SJCRH30 (cell line): ENCODE results near the gene RGPD8. TPM values are rescaled to one million over a fixed set of nuclear protein-coding genes. Genes with fewer than 3 reads are reported as not detected.
"Not testable (repeated sequence)": the region's sequence is repeated elsewhere in the genome, so short reads cannot be mapped to it uniquely, and the experiment has no call there.

ENCODE experiments used
- DNase-seq, 2 experiments: peaks; one replicate each; pipeline ENCODE4 v3.0.0-alpha.2; 2015 to 2020
- H3K27ac ChIP-seq: fragments of 250-450 bp; sonication (Bioruptor Pico); 2 replicates; pipeline ENCODE4 v1.5.1; 2020; ENCODE audit warnings: mild to moderate bottlenecking, moderate library complexity
- H3K27me3 ChIP-seq: fragments of 250-450 bp; sonication (Bioruptor Pico); 2 replicates; pipeline ENCODE4 v1.5.1; 2020; ENCODE audit warnings: mild to moderate bottlenecking, moderate library complexity
- H3K36me3 ChIP-seq: fragments of 250-450 bp; sonication (Bioruptor Pico); 2 replicates; pipeline ENCODE4 v1.5.1; 2020; ENCODE audit warnings: mild to moderate bottlenecking, moderate library complexity
- H3K4me1 ChIP-seq: fragments of 250-450 bp; sonication (Bioruptor Pico); 2 replicates; pipeline ENCODE4 v1.5.1; 2020; ENCODE audit warnings: mild to moderate bottlenecking, moderate library complexity
- H3K4me3 ChIP-seq: fragments of 250-450 bp; sonication (Bioruptor Pico); 2 replicates; pipeline ENCODE4 v1.5.1; 2020; ENCODE audit warnings: mild to moderate bottlenecking, moderate library complexity
- H3K9me3 ChIP-seq: fragments of 250-450 bp; sonication (Bioruptor Pico); replicated peaks from 2 replicates; pipeline ENCODE4 v1.5.1; 2020; ENCODE audit warnings: mild to moderate bottlenecking, moderate library complexity
- total RNA-seq: library from RNA; depleted of rRNA; stranded (reverse); fragments of >200 nt; shearing (Covaris generic); gene quantifications from 2 replicates; pipeline ENCODE4 v1.2.3, GENCODE V29; 2014; rRNA removed

The RGPD8 gene
- total RNA-seq = 2.9 and 5.5 TPM in 2 replicates

- peak; percentile 30 to 38 for DNase-seq
- H3K27ac ChIP-seq, H3K9me3 ChIP-seq, H3K27me3 ChIP-seq, H3K4me3 ChIP-seq, H3K36me3 ChIP-seq, H3K4me1 ChIP-seq: not testable (repeated sequence)
Observed at GRCh38 chr2:112433480-112433879, at the start of gene RGPD8. TSS of gene RGPD8 (minus strand) at chr2:112433645. CDS start at chr2:112433453, 192 bp downstream.

- peak; percentile 52 to 63 for DNase-seq
- Histone ChIP-seq H3K9me3 (no peaks in the 10 kb centered on the region), H3K4me1 (peaks cover 9% of the 10 kb centered on the region; the same call in 1 of the 2 replicates), H3K27me3 (no peaks in the 10 kb centered on the region), H3K27ac (peak overlapping the region; percentile 59), H3K36me3 (peaks cover 20% of the 10 kb centered on the region), H3K4me3 (peak overlapping the region; percentile 96)
Observed at GRCh38 chr2:112483042-112483473, 49.6 kb upstream of the RGPD8 start.

DNA sequence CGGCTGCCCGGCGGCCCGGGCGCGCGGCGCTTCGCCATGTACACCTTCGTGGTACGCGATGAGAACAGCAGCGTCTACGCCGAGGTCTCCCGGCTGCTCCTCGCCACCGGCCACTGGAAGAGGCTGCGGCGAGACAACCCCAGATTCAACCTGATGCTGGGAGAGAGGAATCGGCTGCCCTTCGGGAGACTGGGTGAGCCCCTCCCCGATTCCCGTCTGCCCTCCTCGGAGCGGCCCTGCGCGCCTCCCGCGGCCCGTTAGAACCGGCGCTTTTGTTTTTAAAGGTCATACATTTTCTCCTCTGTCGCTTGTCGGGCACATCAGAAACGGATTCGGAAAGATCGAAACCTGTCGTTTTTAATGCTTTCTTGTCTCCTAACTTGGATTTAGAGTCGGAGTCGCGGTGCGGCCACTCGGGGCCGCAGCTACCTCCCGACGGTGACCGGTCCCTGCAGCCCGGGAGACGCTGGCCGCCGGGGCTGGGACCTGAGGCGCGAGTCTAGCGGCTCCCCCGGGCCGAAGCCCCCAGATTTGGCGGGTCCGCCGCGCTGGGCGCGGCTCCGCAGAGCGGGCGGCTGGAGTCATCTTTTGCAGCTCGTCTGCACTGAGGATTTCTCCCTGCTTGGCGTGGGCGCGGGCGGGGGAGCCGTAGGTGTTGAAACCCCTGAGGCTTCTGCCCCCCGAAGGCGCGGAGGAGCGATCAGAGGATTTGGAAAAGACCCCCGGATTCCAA lies 49.0 kb upstream of the RGPD8 start:
- peak; percentile 47 to 63 for DNase-seq
- Histone ChIP-seq H3K27me3 (no peaks in the 10 kb centered on the region), H3K4me1 (0 out of 2 replicates have a peak, but pooled peaks cover 4% of the 10 kb centered on the region), H3K36me3 (peaks cover 18% of the 10 kb centered on the region), H3K27ac (peak overlapping the region; percentile 59), H3K9me3 (no peaks in the 10 kb centered on the region), H3K4me3 (peak overlapping the region; percentile 96)

DNA sequence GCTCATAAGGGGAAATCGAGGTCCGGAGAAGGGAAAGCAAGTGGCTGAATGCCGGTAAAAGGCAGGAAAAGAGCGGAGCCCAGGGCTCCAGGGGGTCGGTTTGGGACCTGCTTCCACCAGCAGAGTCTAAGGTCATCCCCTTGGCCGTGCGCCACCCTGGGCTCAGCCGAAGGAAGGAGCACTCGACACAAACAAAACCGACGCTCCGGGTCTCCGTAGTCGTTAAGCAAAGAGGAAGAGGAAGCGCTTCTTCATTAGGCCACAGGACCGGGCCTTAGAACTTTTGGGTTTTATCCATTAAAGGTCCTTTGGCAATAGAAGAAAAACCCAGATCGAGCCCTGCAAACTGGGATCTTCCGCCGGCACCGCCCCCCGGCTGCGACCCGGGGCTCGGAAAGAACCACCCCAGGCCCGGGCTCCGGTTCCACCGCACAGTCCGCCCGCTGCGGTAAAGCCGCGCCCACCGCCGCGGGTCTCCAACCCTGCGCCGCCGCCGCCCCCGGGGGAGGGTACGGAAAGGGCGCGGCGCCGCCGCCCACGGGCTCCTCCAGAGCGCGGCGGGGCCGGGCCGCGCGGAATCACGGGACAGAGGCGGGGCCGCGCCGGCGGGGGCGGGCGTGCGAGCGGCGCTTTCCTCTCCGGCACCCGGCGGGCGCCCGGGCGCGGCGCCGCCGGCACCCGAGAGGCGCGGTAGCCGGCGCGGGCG lies 48.2 kb upstream of the RGPD8 start, which contains the start of gene TTL:
TTL (plus strand) TSS at position 629 of the 706 bp plus-strand sequence. CDS start 189 bp downstream, outside the sequence.
- Histone ChIP-seq H3K36me3 (peaks cover 12% of the 10 kb centered on the region), H3K27ac (peak within 1 kb of the TSS; percentile 59), H3K9me3 (no peaks in the 10 kb centered on the region), H3K4me1 (0 out of 2 replicates have a peak, but pooled peaks cover 4% of the 10 kb centered on the region), H3K4me3 (peak within 1 kb of the TSS; percentile 96), H3K27me3 (no peaks in the 10 kb centered on the region)
- peak; percentile 55 to 70 for DNase-seq

- 0 out of 2 replicates have a peak, but pooled peaks cover 4% of the 10 kb centered on the region for H3K4me1 ChIP-seq
- H3K36me3 ChIP-seq = peaks cover 7% of the 10 kb centered on the region
- no peak overlapping the region; the same call in 1 of the 2 replicates for H3K27ac ChIP-seq
- H3K9me3 ChIP-seq = no peaks in the 10 kb centered on the region
- peak overlapping the region; percentile 96 for H3K4me3 ChIP-seq
- DNase-seq = peak; percentile 82 to 86
- no peaks in the 10 kb centered on the region for H3K27me3 ChIP-seq
Observed at GRCh38 chr2:112481050-112481527, 47.6 kb upstream of the RGPD8 start.

GRCh38 chr2:112480530-112481049 lies 47.1 kb upstream of the RGPD8 start:
- Histone ChIP-seq H3K27ac (no peak overlapping the region), H3K27me3 (no peaks in the 10 kb centered on the region), H3K4me3 (peak overlapping the region; percentile 96), H3K36me3 (peaks cover 3% of the 10 kb centered on the region; the same call in 1 of the 2 replicates), H3K4me1 (0 out of 2 replicates have a peak, but pooled peaks cover 4% of the 10 kb centered on the region), H3K9me3 (no peaks in the 10 kb centered on the region)
- no peak for DNase-seq

DNA sequence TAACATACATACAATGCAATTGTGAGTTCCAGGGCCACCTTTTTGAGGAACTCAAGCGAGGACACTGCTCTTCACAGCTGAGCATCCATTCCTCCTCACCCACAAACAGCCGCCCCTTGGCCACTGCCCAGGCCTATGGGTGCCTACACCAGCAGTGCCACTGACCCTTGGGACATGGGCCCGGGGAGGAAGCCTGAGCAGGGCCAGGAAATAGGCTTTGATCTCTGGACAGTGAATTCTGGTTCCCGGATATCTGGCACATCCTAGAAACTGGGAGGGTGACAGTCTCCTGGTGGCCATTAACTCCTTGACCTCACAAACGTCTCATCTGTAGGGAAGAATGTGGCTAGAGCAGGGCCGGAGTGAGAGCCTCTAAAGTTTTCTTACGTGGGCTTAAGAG lies 43.0 kb upstream of the RGPD8 start:
- Histone ChIP-seq H3K4me1 (no peaks in the 10 kb centered on the region), H3K4me3 (no peak overlapping the region), H3K9me3 (no peaks in the 10 kb centered on the region), H3K27me3 (no peaks in the 10 kb centered on the region), H3K27ac (no peak overlapping the region), H3K36me3 (no peaks in the 10 kb centered on the region)
- no peak for DNase-seq

DNA sequence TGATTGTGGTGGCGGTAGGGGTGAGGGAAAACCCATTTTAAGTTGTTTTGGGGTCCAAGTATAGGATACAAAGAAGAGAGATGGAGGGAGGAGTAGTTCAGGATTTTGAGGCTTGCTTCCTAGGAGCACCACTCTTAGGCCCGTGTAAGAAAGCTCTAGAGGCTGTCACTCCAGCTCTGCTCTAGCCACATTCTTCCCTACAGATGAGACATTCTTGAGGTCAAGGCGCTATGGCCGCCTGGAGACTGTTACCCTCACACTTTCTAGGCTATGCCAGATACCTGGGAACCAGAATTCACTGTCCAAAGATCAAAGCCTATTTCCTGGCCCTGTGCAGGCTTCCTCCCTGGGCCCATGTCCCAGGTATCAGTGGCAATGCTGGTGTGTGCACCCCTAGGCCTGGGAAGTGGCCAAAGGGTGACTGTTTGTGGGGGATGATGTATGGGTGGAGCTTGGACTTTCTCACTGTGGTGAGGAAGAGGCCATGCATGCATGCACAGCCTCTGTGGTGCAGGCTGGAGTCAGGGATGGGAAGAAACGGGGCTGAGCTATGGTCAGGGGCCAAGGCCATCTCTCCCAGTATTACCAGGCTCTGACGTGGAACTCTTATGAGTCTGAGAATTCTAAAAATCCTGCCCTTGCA lies 41.5 kb upstream of the RGPD8 start:
- Histone ChIP-seq H3K4me3 (no peak overlapping the region), H3K4me1 (no peaks in the 10 kb centered on the region), H3K9me3 (no peaks in the 10 kb centered on the region), H3K27ac (no peak overlapping the region), H3K27me3 (no peaks in the 10 kb centered on the region), H3K36me3 (no peaks in the 10 kb centered on the region)
- no peak for DNase-seq

DNA sequence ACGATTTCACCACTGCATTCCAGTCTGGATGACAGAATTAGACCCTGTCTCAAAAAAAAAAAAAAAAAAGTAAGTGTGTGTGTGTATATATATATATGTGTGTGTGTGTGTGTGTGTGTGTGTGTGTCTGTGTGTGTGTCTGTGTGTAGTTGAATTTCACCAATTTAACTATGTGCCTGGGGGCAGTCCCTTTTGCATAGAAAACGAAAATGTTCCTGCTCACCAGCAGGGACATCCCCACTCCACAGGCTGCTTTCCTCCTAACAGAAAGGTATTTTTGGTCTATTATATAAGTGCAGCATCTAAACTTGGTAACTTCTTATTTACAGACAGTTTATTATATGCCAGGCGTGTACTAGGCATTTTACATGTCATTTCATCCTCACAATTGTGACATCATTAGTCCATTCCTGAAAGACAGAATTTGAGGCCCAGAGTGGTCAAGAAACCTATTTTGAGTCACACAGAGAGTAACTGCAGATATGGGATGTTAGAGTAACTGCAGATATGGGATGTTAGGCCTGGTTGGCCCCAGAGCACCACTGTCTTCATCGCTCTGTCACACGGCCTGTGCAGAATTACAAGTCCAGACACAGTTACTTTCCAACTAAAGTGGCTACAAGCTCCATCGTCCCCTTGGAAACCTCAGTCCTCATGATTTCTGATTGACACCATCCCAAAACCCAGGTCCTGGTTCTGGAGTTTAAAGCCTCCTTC lies 39.3 kb upstream of the RGPD8 start:
- Histone ChIP-seq H3K4me1 (no peaks in the 10 kb centered on the region), H3K9me3 (no peaks in the 10 kb centered on the region), H3K36me3 (no peaks in the 10 kb centered on the region), H3K4me3 (no peak overlapping the region), H3K27me3 (no peaks in the 10 kb centered on the region), H3K27ac (no peak overlapping the region)
- DNase-seq = no peak

- Histone ChIP-seq H3K27ac (no peak overlapping the region), H3K9me3 (no peaks in the 10 kb centered on the region), H3K4me3 (no peak overlapping the region), H3K36me3 (no peaks in the 10 kb centered on the region), H3K4me1 (no peaks in the 10 kb centered on the region), H3K27me3 (no peaks in the 10 kb centered on the region)
- no peak for DNase-seq
Observed at GRCh38 chr2:112465382-112465781, 31.9 kb upstream of the RGPD8 start.

DNA sequence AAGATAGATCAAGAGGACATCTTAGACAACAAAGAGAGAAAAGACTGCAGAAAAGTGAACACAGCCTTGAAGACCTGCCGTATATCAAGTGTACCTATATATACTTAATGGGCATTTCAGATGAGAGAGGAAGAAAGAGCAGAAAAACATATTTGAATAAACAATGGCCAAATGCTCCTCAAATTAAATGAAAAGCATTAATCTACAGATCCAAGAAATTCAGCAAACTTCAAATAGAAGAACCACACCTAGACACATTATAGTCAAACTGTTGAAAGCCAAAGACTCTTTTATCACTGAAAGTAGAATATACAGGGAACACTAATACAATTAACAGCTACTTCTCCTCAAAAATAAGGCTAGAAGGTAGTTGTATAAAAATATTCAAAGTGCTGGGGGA lies 29.8 kb upstream of the RGPD8 start:
- no peak for DNase-seq
- Histone ChIP-seq H3K4me1 (no peaks in the 10 kb centered on the region), H3K4me3 (no peak overlapping the region), H3K9me3 (no peaks in the 10 kb centered on the region), H3K27ac (no peak overlapping the region), H3K27me3 (no peaks in the 10 kb centered on the region), H3K36me3 (no peaks in the 10 kb centered on the region)

- H3K36me3 ChIP-seq = no peaks in the 10 kb centered on the region
- no peaks in the 10 kb centered on the region for H3K4me1 ChIP-seq
- H3K9me3 ChIP-seq = no peaks in the 10 kb centered on the region
- no peak overlapping the region for H3K4me3 ChIP-seq
- DNase-seq = no peak
- H3K27ac ChIP-seq = no peak overlapping the region
- no peaks in the 10 kb centered on the region for H3K27me3 ChIP-seq
Observed at GRCh38 chr2:112462178-112462577, 28.7 kb upstream of the RGPD8 start.

- Histone ChIP-seq H3K36me3 (no peaks in the 10 kb centered on the region), H3K4me3 (no peak overlapping the region), H3K4me1 (no peaks in the 10 kb centered on the region), H3K27ac (no peak overlapping the region), H3K9me3 (no peaks in the 10 kb centered on the region), H3K27me3 (no peaks in the 10 kb centered on the region)
- no peak for DNase-seq
Observed at GRCh38 chr2:112459372-112459771, 25.9 kb upstream of the RGPD8 start.

GRCh38 chr2:112454586-112454985 lies 21.1 kb upstream of the RGPD8 start:
- Histone ChIP-seq H3K4me3 (no peak overlapping the region), H3K36me3 (no peaks in the 10 kb centered on the region), H3K4me1 (no peaks in the 10 kb centered on the region), H3K27ac (no peak overlapping the region), H3K27me3 (no peaks in the 10 kb centered on the region), H3K9me3 (no peaks in the 10 kb centered on the region)
- DNase-seq = no peak
